Adrenal gland (tissue), 12 donors: Measurements from ENCODE around the gene HYAL3. TPM values are rescaled to one million over a fixed set of nuclear protein-coding genes. Genes with fewer than 3 reads are reported as not detected.

ENCODE experiments used
- DNase-seq, 7 donors: peaks; one replicate each; pipeline ENCODE4 v3.0.0-alpha.2; 2019 to 2020
- H3K27ac ChIP-seq, 5 donors: fragments of 200-600 bp; sonication (generic) in 4 of 5; 1 replicate in 3 of 5; 2 replicates in 2 of 5; pipeline versions ENCODE4 v1.5.1 to v1.8.0; 2016 to 2020; ENCODE audit warnings: mild to moderate bottlenecking in 1 of 5
- H3K27me3 ChIP-seq: fragments of 200-600 bp; 2 replicates; pipeline ENCODE4 v1.8.0; 2021
- H3K36me3 ChIP-seq, 2 donors: fragments of 200-600 bp; replicated peaks in 1 of 2; 1 replicate in 1 of 2; 2 replicates in 1 of 2; pipeline versions ENCODE4 v1.5.1 to v1.8.0; 2018 to 2022
- H3K4me1 ChIP-seq, 2 donors: fragments of 200-600 bp; replicated peaks in 1 of 2; 1 replicate in 1 of 2; 2 replicates in 1 of 2; pipeline versions ENCODE4 v1.5.1 to v1.8.0; 2018 to 2021
- H3K4me3 ChIP-seq, 4 donors: fragments of 200-600 bp; sonication (generic) in 3 of 4; one replicate each; pipeline ENCODE4 v1.5.1; 2016 to 2018
- H3K9me3 ChIP-seq, 3 donors: fragments of 200-600 bp; sonication (generic) in 1 of 3; replicated peaks in 1 of 3; 1 replicate in 2 of 3; 2 replicates in 1 of 3; pipeline versions ENCODE4 v1.5.1 to v1.8.0; 2016 to 2021
- CTCF ChIP-seq, 6 experiments: fragments of 450-650 bp in 4 of 6; fragments of 200-600 bp in 2 of 6; sonication (generic) in 1 of 6; IDR thresholded peaks; 1 replicate in 5 of 6; 2 replicates in 1 of 6; pipeline versions ENCODE4 v1.5.1 to v1.8.0; 2016 to 2021; ENCODE audit warnings: antibody characterized with exemption in 6 of 6, mild to moderate bottlenecking in 2 of 6, moderate library complexity in 1 of 6
- POLR2A ChIP-seq, 2 donors: fragments of 450-650 bp; IDR thresholded peaks; one replicate each; pipeline ENCODE4 v1.6.1; 2017; ENCODE audit warnings: antibody characterized with exemption in 2 of 2, mild to moderate bottlenecking in 2 of 2, moderate library complexity in 1 of 2
- WGBS, 4 donors: extraction: QIAGEN DNeasy Blood & Tissue Kit in 2 of 4; methylation state at CpG; one replicate each; pipeline versions ENCODE4 v1.1.5 to v1.1.7; 2013 to 2017; 5-methylcytosine and 5-hydroxymethylcytosine counted together
- intact Hi-C, 2 donors: fragments of 100-400 bp; cut with DNase I; formaldehyde crosslinking; loops; one replicate each; pipeline versions ENCODE4 v1.14.1 to v1.15.0; 2022 to 2023
- polyA plus RNA-seq, 3 donors: library from polyadenylated mRNA; stranded (reverse); fragments of 200-250 nt in 2 of 3; fragments of 350-450 nt in 1 of 3; fragmentation: Illumina TruSeq in 1 of 3; extraction: RNeasy Lipid Tissue Mini Kit (QIAGEN cat#74804) in 1 of 3; gene quantifications; one replicate each; pipeline ENCODE4 v1.2.3, GENCODE V29; 2013 to 2014
- total RNA-seq, 9 donors: library from RNA; depleted of rRNA in 4 of 9; stranded (reverse); fragments of >200 nt in 4 of 9; fragments of 120-200 nt in 1 of 9; fragmentation: NEBNext Ultra II Directional in 1 of 9; extraction: Animal tissue kit (Norgen Biotek cat#: 25700) in 1 of 9; gene quantifications; one replicate each; pipeline versions ENCODE4 v1.1.0 to v1.2.4, GENCODE V29; 2013 to 2023
- donor health status: healthy with polysubstance abuse.
- donor health status: Bipolar disorder and iron deficiency.
- donor health status: DM: yes; HTN: yes; CAD: no.
- donor health status: DM: no; HTN: no; CAD: no.
- donor health status: DM: no; HTN: no; CAD: no.
- donor health status: DM: yes; HTN: yes; CAD: no.

The HYAL3 gene
- total and polyA plus RNA-seq, 12 donors = 1.7 to 6.8 (median 3.4) TPM

- Histone ChIP-seq H3K27ac (no peak overlapping the region), H3K4me3 (no peak overlapping the region), H3K27me3 (peaks cover 4% of the 10 kb centered on the region), H3K4me1 (peaks cover 23 to 40% of the 10 kb centered on the region in 2 donors), H3K9me3 (no peaks in the 10 kb centered on the region), H3K36me3 (peaks cover 0 to 33% of the 10 kb centered on the region in 2 donors)
- DNase-seq = peak in 1 of 7 donors; percentile 34
- intact Hi-C loops = loop anchor here in 1 of 2 donors (5.0 to 10.0 kb wide), 2 partner anchors 83 to 151 kb away; partner anchors contain the start of gene GNAT1
- no peak for TF ChIP-seq POLR2A (IDR thresholded peaks at IDR 0.05)
- no peak for TF ChIP-seq CTCF (IDR thresholded peaks at IDR 0.05)
- WGBS, 4 donors = 48 to 67% (median 54%) methylated on average over 30 to 65 of the region's 65 CpGs
These were observed 23.8 kb downstream of the HYAL3 start for GRCh38 chr3:50275141-50275995.

GRCh38 chr3:50274371-50275104, 24.7 kb downstream of the HYAL3 start:
- peaks cover 0 to 33% of the 10 kb centered on the region in 2 donors for H3K36me3 ChIP-seq
- 26 to 29% (median 26%) methylated on average over 12 to 26 of the region's 26 CpGs for WGBS, 4 donors
- H3K4me1 ChIP-seq = peaks cover 31 to 40% of the 10 kb centered on the region in 2 donors
- H3K9me3 ChIP-seq = no peaks in the 10 kb centered on the region
- H3K27ac ChIP-seq = peak overlapping the region in 3 of 5 donors; percentile 47 to 58 (median 47)
- TF ChIP-seq POLR2A (IDR thresholded peaks at IDR 0.05) (no peak), CTCF (IDR thresholded peaks at IDR 0.05) (peak; percentile 62 to 81 (median 74))
- DNase-seq = peak in 6 of 7 donors; percentile 72 to 89 (median 84)
- intact Hi-C loops = loop anchor here (5.0 to 10.0 kb wide), 5 partner anchors 42 to 150 kb away; partner anchors contain the start of genes GNAT1 (in 1 of the 2) and HYAL2 (in 1 of the 2)
- H3K27me3 ChIP-seq = peaks cover 4% of the 10 kb centered on the region
- H3K4me3 ChIP-seq = no peak overlapping the region

- Histone ChIP-seq H3K9me3 (no peaks in the 10 kb centered on the region), H3K4me3 (no peak overlapping the region), H3K36me3 (peaks cover 0 to 33% of the 10 kb centered on the region in 2 donors), H3K27me3 (peaks cover 4% of the 10 kb centered on the region), H3K4me1 (peaks cover 39 to 43% of the 10 kb centered on the region in 2 donors), H3K27ac (peak overlapping the region in 2 of 5 donors; percentile 47)
- intact Hi-C loops = loop anchor here (5.0 to 10.0 kb wide), 4 partner anchors 41 to 149 kb away; partner anchors contain the start of gene HYAL2 (in 1 of the 2)
- TF ChIP-seq POLR2A (IDR thresholded peaks at IDR 0.05) (no peak), CTCF (IDR thresholded peaks at IDR 0.05) (no peak)
- no peak for DNase-seq
- 31 to 77% (median 52%) methylated on average over 5 to 31 of the region's 31 CpGs for WGBS, 4 donors
These were observed 25.5 kb downstream of the HYAL3 start for GRCh38 chr3:50273689-50274065.
